GM04503 (cell line): Measurements from ENCODE around the gene NUMB.
A peak's percentile ranks its signal among the peaks of the same experiment; 100 is the strongest.

Experiments used
- DNase-seq: peaks from one replicate; pipeline ENCODE4 v3.0.0-alpha.2; 2012; ENCODE audit warnings: low read depth

NUMB gene

DNA sequence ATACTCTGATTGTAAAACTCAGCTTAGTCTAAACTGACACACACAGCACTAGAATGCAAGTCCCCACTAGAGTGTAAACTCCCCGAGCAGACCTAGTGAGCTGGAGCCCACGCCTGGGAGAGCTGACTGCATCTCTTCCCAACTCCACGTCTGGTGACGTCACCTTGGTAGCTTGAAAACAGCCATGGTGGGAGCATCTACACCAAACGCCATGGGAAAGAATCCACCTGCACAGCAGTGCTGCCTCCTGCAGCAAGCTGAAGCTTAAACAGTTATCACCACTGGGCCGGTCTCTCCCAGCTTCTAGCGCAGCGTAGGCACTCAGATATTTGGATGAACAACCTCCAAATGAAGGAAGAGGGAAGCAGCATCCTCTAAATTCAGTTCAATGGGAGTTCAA lies 225.4 kb downstream of the NUMB start:
- no peak for DNase-seq

GRCh38 chr14:73231981-73232851 lies 226.1 kb downstream of the NUMB start:
- no peak for DNase-seq

GRCh38 chr14:73230051-73230450 lies 228.3 kb downstream of the NUMB start:
- no peak for DNase-seq

GRCh38 chr14:73227812-73228781 lies 230.2 kb downstream of the NUMB start:
- DNase-seq, result peak; percentile 33

DNA sequence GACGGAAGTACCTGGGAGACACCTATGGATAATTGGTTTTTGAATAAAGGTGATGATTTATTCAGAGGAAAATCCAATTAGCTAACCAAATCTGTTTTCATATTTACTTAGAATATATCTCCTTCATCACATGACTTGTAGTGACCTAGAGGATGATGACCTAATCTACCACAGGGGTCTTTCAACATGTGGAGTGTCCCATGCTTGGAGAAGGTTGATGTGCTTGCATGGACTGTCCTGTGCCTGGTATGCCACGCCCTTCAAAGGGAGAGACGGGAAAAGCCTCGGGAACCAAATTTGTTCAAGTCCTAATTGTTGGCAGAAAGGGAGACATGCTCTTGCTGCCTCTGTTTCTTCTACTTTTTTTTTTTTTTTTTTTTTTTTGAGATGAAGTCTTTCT lies 232.8 kb downstream of the NUMB start:
- no peak for DNase-seq
